ENCODE results near the gene KIRREL3. TPM values are rescaled to one million over a fixed set of nuclear protein-coding genes. Genes with fewer than 3 reads are reported as not detected.

The KIRREL3 gene
- total and polyA plus RNA-seq, 4 donors, result 0.90 TPM; not detected in 3

DNA sequence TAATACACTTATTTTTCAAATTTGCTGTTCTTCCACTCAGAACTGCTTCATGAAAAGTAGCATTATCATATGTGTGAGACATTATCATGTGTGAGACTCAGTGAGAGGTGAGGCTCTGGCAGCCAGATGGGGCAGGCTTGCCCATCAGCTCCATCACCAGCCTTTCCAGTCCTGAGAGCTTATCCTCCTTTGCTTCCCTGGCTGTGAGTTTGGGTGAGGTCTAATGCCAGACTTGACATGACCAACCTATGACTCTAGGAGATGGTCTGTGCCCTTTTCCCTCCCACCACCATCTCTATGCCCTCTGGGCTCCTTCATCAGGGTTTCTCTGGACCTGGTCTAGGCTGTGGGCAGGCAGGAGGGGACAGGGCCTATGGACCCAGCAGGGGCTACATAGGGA is 145.0 kb downstream of the KIRREL3 start:
- Histone ChIP-seq H3K4me3 (ENCODE audit: low read length in 2 of 2) (no peak overlapping the region), H3K4me1 (ENCODE audit: control insufficient read depth in 1 of 2, insufficient read depth in 2 of 2, low read length in 2 of 2) (no peaks in the 10 kb centered on the region)
- no peak for ATAC-seq (ENCODE audit: low FRiP score)

DNA sequence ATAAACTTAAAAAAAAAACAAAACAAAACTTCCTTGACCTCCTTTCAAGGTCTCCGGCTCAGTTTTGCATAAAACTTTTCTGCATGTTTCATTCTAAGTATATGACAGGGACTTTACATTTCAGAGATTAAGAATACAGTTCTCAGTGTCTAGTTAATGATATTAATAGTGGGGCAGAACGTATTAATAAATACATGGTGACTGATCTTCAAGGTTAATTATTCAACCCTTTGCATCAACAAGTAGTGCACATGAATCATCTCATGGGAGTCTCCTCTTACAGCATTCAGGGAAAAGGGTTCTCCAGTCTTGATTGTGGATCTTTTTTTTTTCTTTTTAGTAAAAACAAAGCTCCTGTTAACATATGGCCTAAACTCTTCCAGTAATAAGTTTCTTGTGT is 146.8 kb downstream of the KIRREL3 start:
- no peak for ATAC-seq (ENCODE audit: low FRiP score)
- H3K27me3 ChIP-seq (ENCODE audit: control insufficient read depth in 1 of 2, insufficient read depth in 2 of 2, low read length in 1 of 2), result no peaks in the 10 kb centered on the region
- no peak for DNase-seq
- no peak overlapping the region for H3K27ac ChIP-seq (ENCODE audit: low read depth in 1 of 2, low read length in 2 of 2)
- peaks cover 3% of the 10 kb centered on the region for H3K9me3 ChIP-seq (ENCODE audit: control insufficient read depth, low read length)
- intact Hi-C loops (cut with DNase I), result no loop called here
- H3K36me3 ChIP-seq (ENCODE audit: control insufficient read depth in 1 of 2, insufficient read depth in 2 of 2, low read length in 1 of 2), result no peaks in the 10 kb centered on the region
- H3K4me1 ChIP-seq (ENCODE audit: control insufficient read depth in 1 of 2, insufficient read depth in 2 of 2, low read length in 2 of 2), result no peaks in the 10 kb centered on the region
- H3K4me3 ChIP-seq (ENCODE audit: low read length in 2 of 2), result no peak overlapping the region
- 32 to 44% methylated on average over 2 of the region's 2 CpGs for WGBS, 2 donors

More for the DNA sequence above, 145.0 kb downstream of the KIRREL3 start:
- Histone ChIP-seq H3K9me3 (ENCODE audit: control insufficient read depth, low read length) (peaks cover 1% of the 10 kb centered on the region), H3K27ac (ENCODE audit: low read depth in 1 of 2, low read length in 2 of 2) (no peak overlapping the region), H3K27me3 (ENCODE audit: control insufficient read depth in 1 of 2, insufficient read depth in 2 of 2, low read length in 1 of 2) (no peaks in the 10 kb centered on the region), H3K36me3 (ENCODE audit: control insufficient read depth in 1 of 2, insufficient read depth in 2 of 2, low read length in 1 of 2) (no peaks in the 10 kb centered on the region)
- DNase-seq, result no peak
- intact Hi-C loops (cut with DNase I), result no loop called here

DNA sequence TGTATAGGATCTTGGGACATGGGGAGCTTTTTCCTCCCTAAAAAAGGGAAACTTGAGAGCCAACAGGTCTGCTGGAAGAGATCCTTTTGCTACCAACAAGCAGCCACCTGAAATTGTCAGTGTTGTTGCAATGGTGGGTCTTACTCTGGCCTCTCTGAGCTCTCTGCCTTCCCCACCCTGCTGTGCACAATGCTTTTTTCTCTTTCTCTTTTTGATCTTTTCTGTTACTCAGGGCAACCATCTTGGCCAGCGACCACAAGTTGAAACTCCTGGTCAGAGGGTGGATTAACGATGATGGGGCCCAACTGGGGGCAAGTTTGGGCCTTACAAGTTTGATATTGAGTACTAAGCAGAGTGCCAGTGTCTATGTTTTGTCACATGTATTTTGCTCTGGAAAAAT is 155.8 kb downstream of the KIRREL3 start:
- H3K27me3 ChIP-seq (ENCODE audit: control insufficient read depth in 1 of 2, insufficient read depth in 2 of 2, low read length in 1 of 2), result no peaks in the 10 kb centered on the region
- intact Hi-C loops (cut with DNase I), result no loop called here

DNA sequence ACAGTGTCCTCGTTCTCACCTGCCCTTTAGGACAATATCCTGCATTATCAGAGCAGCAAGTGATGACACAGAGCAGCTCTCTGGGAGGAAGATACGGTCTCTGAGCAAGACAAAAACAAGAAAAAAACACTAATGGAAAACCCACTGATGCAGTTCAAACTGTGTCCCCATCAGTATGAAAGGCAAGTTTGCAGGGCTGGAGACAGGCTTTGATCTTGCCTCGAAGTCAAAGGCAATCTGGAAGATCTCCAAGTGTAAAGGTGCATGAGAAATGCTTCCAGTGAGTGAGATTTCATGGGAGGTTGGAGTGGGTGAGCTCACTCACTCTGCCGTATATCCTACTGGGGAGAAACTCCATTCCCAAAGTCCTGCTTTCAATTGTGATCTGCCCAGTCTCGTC is 157.5 kb downstream of the KIRREL3 start:
- no peak overlapping the region for H3K4me3 ChIP-seq (ENCODE audit: low read length in 2 of 2)
- H3K36me3 ChIP-seq (ENCODE audit: control insufficient read depth in 1 of 2, insufficient read depth in 2 of 2, low read length in 1 of 2), result no peaks in the 10 kb centered on the region
- no peak for ATAC-seq (ENCODE audit: low FRiP score)
- no peak overlapping the region for H3K27ac ChIP-seq (ENCODE audit: low read depth in 1 of 2, low read length in 2 of 2)
- H3K4me1 ChIP-seq (ENCODE audit: control insufficient read depth in 1 of 2, insufficient read depth in 2 of 2, low read length in 2 of 2), result no peaks in the 10 kb centered on the region
- DNase-seq, result no peak
- peaks cover 1% of the 10 kb centered on the region for H3K9me3 ChIP-seq (ENCODE audit: control insufficient read depth, low read length)
- H3K27me3 ChIP-seq (ENCODE audit: control insufficient read depth in 1 of 2, insufficient read depth in 2 of 2, low read length in 1 of 2), result no peaks in the 10 kb centered on the region
- intact Hi-C loops (cut with DNase I), result no loop called here
- WGBS, 2 donors, result 65 to 77% methylated on average over 5 of the region's 5 CpGs

More for the DNA sequence above, 155.8 kb downstream of the KIRREL3 start:
- no peaks in the 10 kb centered on the region for H3K4me1 ChIP-seq (ENCODE audit: control insufficient read depth in 1 of 2, insufficient read depth in 2 of 2, low read length in 2 of 2)
- no peak for ATAC-seq (ENCODE audit: low FRiP score)
- WGBS, 2 donors, result 73 to 74% methylated on average over 2 of the region's 2 CpGs
- no peaks in the 10 kb centered on the region for H3K9me3 ChIP-seq (ENCODE audit: control insufficient read depth, low read length)
- no peaks in the 10 kb centered on the region for H3K36me3 ChIP-seq (ENCODE audit: control insufficient read depth in 1 of 2, insufficient read depth in 2 of 2, low read length in 1 of 2)
- no peak overlapping the region for H3K4me3 ChIP-seq (ENCODE audit: low read length in 2 of 2)
- DNase-seq, result no peak
- no peak overlapping the region for H3K27ac ChIP-seq (ENCODE audit: low read depth in 1 of 2, low read length in 2 of 2)

DNA sequence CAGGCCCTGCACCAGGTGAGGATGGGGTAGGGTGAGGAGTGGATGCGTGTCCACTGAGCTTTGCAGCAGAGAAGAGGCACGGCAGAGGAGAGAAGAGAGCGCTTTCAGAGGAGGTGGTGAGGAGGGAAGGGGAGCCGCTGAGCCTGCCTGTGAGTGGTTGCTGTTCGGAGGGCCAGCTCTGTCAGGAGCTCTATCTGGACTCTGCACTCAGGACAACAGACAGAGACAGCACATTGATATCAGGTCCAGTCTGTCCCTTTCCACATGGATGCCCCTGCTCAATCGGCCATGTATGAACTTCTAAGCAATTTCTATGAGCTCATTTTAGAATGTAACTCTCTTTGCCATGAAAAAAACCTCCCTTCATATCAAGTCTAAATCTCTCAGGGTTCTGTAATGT is 158.6 kb downstream of the KIRREL3 start:
- Histone ChIP-seq H3K27me3 (ENCODE audit: control insufficient read depth in 1 of 2, insufficient read depth in 2 of 2, low read length in 1 of 2) (no peaks in the 10 kb centered on the region), H3K9me3 (ENCODE audit: control insufficient read depth, low read length) (peaks cover 1% of the 10 kb centered on the region), H3K36me3 (ENCODE audit: control insufficient read depth in 1 of 2, insufficient read depth in 2 of 2, low read length in 1 of 2) (no peaks in the 10 kb centered on the region), H3K4me1 (ENCODE audit: control insufficient read depth in 1 of 2, insufficient read depth in 2 of 2, low read length in 2 of 2) (no peaks in the 10 kb centered on the region), H3K27ac (ENCODE audit: low read depth in 1 of 2, low read length in 2 of 2) (no peak overlapping the region), H3K4me3 (ENCODE audit: low read length in 2 of 2) (no peak overlapping the region)
- no peak for DNase-seq
- 75 to 83% methylated on average over 6 of the region's 6 CpGs for WGBS, 2 donors
- intact Hi-C loops (cut with DNase I), result no loop called here
- no peak for ATAC-seq (ENCODE audit: low FRiP score)

DNA sequence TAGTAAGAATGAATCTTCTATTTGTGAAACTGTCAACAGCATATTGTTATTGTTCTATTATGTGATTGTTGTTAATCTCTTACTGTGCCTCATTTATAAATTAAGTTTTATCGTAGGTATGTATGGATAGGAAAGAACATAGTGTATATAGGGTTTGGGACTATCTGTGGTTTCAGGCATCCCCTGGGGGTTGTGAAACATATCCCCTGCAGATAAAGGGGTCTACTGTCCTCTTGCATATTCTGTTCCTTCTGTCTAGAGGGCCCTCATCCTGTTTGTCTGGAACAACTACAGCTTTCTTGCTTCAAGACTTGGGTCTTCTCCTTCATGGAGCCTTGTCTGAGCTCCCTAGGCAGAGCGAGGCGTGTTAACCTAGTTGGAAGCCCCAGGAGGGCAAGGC is 159.6 kb downstream of the KIRREL3 start:
- H3K36me3 ChIP-seq (ENCODE audit: control insufficient read depth in 1 of 2, insufficient read depth in 2 of 2, low read length in 1 of 2), result no peaks in the 10 kb centered on the region
- 88 to 93% methylated on average over 3 of the region's 3 CpGs for WGBS, 2 donors

DNA sequence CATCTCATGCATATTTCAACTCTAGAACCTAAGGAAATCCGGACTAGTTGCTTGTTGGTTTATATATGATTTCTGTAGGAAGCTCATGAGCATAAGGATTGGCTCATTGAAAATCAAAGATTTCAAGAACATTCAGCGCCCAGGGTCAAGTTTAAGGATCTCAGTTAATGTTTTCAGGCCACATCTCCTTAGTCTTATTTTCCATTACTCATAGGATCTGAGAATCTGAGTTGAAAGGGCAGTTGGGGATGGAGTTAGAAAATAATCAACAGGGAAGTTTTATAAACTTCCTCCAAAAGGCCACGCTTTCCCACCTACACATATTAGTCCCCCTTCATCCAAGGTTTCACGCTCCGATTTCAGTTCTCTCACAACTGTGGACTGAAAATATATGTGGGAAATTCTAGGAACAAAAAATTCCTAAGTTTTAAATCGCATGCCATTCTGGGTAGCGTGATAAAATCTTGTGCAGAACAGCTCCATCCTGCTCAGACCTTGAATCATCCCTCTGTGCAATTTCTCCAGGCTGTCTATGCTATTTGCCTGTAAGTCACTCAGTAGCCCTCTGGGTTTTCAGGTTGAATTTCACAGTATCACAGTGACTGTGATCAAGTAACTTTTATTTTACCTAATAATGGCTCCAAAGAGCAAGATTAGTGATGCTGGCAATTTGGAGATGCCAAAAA is 160.2 kb downstream of the KIRREL3 start:
- intact Hi-C loops (cut with DNase I), result no loop called here
- no peaks in the 10 kb centered on the region for H3K27me3 ChIP-seq (ENCODE audit: control insufficient read depth in 1 of 2, insufficient read depth in 2 of 2, low read length in 1 of 2)
- DNase-seq (no peak), ATAC-seq (ENCODE audit: low FRiP score) (no peak)
- no peak overlapping the region for H3K27ac ChIP-seq (ENCODE audit: low read depth in 1 of 2, low read length in 2 of 2)
- peaks cover 1% of the 10 kb centered on the region for H3K9me3 ChIP-seq (ENCODE audit: control insufficient read depth, low read length)
- 59 to 72% methylated on average over 7 of the region's 7 CpGs for WGBS, 2 donors
- H3K4me1 ChIP-seq (ENCODE audit: control insufficient read depth in 1 of 2, insufficient read depth in 2 of 2, low read length in 2 of 2), result no peaks in the 10 kb centered on the region
- H3K4me3 ChIP-seq (ENCODE audit: low read length in 2 of 2), result no peak overlapping the region
- no peaks in the 10 kb centered on the region for H3K36me3 ChIP-seq (ENCODE audit: control insufficient read depth in 1 of 2, insufficient read depth in 2 of 2, low read length in 1 of 2)

More for the DNA sequence above, 159.6 kb downstream of the KIRREL3 start:
- no peaks in the 10 kb centered on the region for H3K27me3 ChIP-seq (ENCODE audit: control insufficient read depth in 1 of 2, insufficient read depth in 2 of 2, low read length in 1 of 2)
- intact Hi-C loops (cut with DNase I), result no loop called here
- DNase-seq (no peak), ATAC-seq (ENCODE audit: low FRiP score) (no peak)
- H3K9me3 ChIP-seq (ENCODE audit: control insufficient read depth, low read length), result peaks cover 1% of the 10 kb centered on the region
- no peaks in the 10 kb centered on the region for H3K4me1 ChIP-seq (ENCODE audit: control insufficient read depth in 1 of 2, insufficient read depth in 2 of 2, low read length in 2 of 2)
- no peak overlapping the region for H3K4me3 ChIP-seq (ENCODE audit: low read length in 2 of 2)
- H3K27ac ChIP-seq (ENCODE audit: low read depth in 1 of 2, low read length in 2 of 2), result no peak overlapping the region

DNA sequence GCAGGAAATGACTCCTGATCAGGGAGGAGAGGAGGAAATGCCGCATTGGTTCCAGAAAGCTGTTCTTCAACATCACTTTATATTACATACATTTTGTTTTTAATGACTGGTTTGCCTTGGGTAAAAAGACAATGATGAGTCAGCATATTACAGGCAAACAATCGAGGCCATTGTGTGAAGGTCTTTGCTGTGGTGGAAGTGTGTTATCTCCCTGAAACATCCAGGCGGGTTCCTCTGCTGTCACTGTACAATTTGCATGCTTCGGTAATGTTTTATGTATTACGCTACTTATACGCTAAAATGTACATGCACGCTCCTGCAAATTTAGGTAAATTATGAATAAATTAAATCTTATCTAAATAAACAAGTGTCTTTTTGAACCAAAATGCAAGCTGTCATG is 161.1 kb downstream of the KIRREL3 start:
- intact Hi-C loops (cut with DNase I), result no loop called here
- H3K27ac ChIP-seq (ENCODE audit: low read depth in 1 of 2, low read length in 2 of 2), result no peak overlapping the region
- WGBS, 2 donors, result 81 to 82% methylated on average over 7 of the region's 7 CpGs
- no peak overlapping the region for H3K4me3 ChIP-seq (ENCODE audit: low read length in 2 of 2)
- no peaks in the 10 kb centered on the region for H3K36me3 ChIP-seq (ENCODE audit: control insufficient read depth in 1 of 2, insufficient read depth in 2 of 2, low read length in 1 of 2)
- DNase-seq, result no peak
- H3K27me3 ChIP-seq (ENCODE audit: control insufficient read depth in 1 of 2, insufficient read depth in 2 of 2, low read length in 1 of 2), result no peaks in the 10 kb centered on the region
- H3K4me1 ChIP-seq (ENCODE audit: control insufficient read depth in 1 of 2, insufficient read depth in 2 of 2, low read length in 2 of 2), result no peaks in the 10 kb centered on the region
- H3K9me3 ChIP-seq (ENCODE audit: control insufficient read depth, low read length), result peaks cover 1% of the 10 kb centered on the region
- no peak for ATAC-seq (ENCODE audit: low FRiP score)

DNA sequence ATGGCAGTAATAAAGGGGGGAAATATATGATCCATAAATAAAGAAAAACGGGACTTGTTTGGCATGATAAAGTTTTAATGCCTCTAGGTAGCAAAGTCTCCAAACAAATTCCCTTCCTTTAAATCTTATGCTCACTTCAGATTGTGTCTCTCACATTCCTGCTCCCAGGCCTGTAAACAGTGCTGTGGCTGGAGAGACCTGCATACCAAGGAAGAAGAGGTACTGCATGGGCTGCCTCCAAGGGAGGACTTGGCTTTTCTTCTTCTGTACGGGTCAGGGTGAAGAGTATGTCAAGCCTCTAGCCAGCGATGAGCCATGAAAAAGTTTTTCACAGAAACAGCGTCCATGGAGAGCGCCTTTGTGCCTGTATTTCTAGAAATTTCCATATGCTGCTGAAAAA is 161.8 kb downstream of the KIRREL3 start:
- H3K27ac ChIP-seq (ENCODE audit: low read depth in 1 of 2, low read length in 2 of 2), result no peak overlapping the region
- H3K4me3 ChIP-seq (ENCODE audit: low read length in 2 of 2), result no peak overlapping the region
- no peaks in the 10 kb centered on the region for H3K27me3 ChIP-seq (ENCODE audit: control insufficient read depth in 1 of 2, insufficient read depth in 2 of 2, low read length in 1 of 2)
- no peak for DNase-seq
- WGBS, 2 donors, result 55 to 67% methylated on average over 5 of the region's 5 CpGs
- no peak for ATAC-seq (ENCODE audit: low FRiP score)
- intact Hi-C loops (cut with DNase I), result no loop called here
- H3K36me3 ChIP-seq (ENCODE audit: control insufficient read depth in 1 of 2, insufficient read depth in 2 of 2, low read length in 1 of 2), result no peaks in the 10 kb centered on the region
- H3K4me1 ChIP-seq (ENCODE audit: control insufficient read depth in 1 of 2, insufficient read depth in 2 of 2, low read length in 2 of 2), result no peaks in the 10 kb centered on the region
- H3K9me3 ChIP-seq (ENCODE audit: control insufficient read depth, low read length), result peaks cover 1% of the 10 kb centered on the region
